ENCODE data around the gene RAB44.
A peak's percentile ranks its signal among the peaks of the same experiment; 100 is the strongest.

Gene RAB44

DNA sequence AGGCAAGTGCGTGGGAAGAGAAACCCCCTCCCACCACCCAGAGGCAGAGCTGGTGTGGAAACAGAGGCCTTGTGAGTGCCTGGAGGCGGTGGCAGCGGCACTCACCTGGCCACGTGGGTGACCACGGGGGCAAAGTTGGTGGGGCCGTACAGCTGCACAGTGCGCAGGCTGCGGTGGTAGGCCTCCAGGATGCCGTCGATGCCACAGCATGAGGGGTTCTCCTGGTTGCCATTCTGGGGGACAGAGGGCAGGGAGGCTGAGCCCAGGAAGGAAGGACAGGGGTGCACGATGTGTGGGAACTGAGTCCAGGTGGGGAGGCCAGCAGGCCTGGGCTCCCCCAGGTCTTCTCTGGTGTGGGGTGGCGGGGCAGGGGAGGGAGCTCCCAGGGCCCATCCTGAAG is 47.7 kb downstream of the RAB44 start:
- H3K9ac ChIP-seq (ENCODE audit: low read length): no peak overlapping the region
- H2BK5ac ChIP-seq (ENCODE audit: low read depth, low read length, poor library complexity, severe bottlenecking): no peak overlapping the region
- no peaks in the 10 kb centered on the region for H3K4me1 ChIP-seq (ENCODE audit: control insufficient read depth, insufficient read depth, low read depth, low read length)
- H2AK5ac ChIP-seq (ENCODE audit: low read length, severe bottlenecking): no peak overlapping the region
- no peak overlapping the region for H3K4me3 ChIP-seq (ENCODE audit: insufficient read depth in 1 of 2, low read depth in 1 of 2, low read length in 2 of 2)
- H3K4me2 ChIP-seq (ENCODE audit: low read length, poor library complexity, severe bottlenecking): no peak overlapping the region
- no peak overlapping the region for H3K27ac ChIP-seq (ENCODE audit: low read length, poor library complexity, severe bottlenecking)
- no peak overlapping the region for H2BK15ac ChIP-seq (ENCODE audit: low read depth, poor library complexity, severe bottlenecking)
- H3K18ac ChIP-seq (ENCODE audit: low read depth in 1 of 2, low read length in 2 of 2): no peak overlapping the region
- no peak overlapping the region for H2BK120ac ChIP-seq (ENCODE audit: low read depth, low read length)
- peaks cover 3% of the 10 kb centered on the region for H3K9me3 ChIP-seq (ENCODE audit: control insufficient read depth, low read length)
- no peak overlapping the region for H3K4ac ChIP-seq (ENCODE audit: low read depth in 1 of 2, low read length in 2 of 2)
- no peak overlapping the region for H3K14ac ChIP-seq (ENCODE audit: low read length in 2 of 2)
- no peak overlapping the region for H4K91ac ChIP-seq (ENCODE audit: low read length)
- H3K79me1 ChIP-seq (replicated peaks; ENCODE audit: low read length, poor library complexity, severe bottlenecking): no peaks in the 10 kb centered on the region
- H2BK12ac ChIP-seq (ENCODE audit: low read length in 2 of 2): no peak overlapping the region
- peaks cover 14 to 29% of the 10 kb centered on the region in 2 experiments for H3K27me3 ChIP-seq (ENCODE audit: control insufficient read depth in 1 of 2, insufficient read depth in 1 of 2, low read length in 2 of 2)
- no peak for DNase-seq
- 95% methylated on average over 12 of the region's 12 CpGs for WGBS
- H4K8ac ChIP-seq (ENCODE audit: low read length): no peak overlapping the region
- H3K36me3 ChIP-seq (ENCODE audit: control insufficient read depth in 1 of 2, insufficient read depth in 2 of 2, low read depth in 1 of 2, low read length in 2 of 2): no peaks in the 10 kb centered on the region
- H3K23ac ChIP-seq (ENCODE audit: low read length in 2 of 2): no peak overlapping the region
- no peak overlapping the region for H2AFZ ChIP-seq (ENCODE audit: low read depth, low read length)

DNA sequence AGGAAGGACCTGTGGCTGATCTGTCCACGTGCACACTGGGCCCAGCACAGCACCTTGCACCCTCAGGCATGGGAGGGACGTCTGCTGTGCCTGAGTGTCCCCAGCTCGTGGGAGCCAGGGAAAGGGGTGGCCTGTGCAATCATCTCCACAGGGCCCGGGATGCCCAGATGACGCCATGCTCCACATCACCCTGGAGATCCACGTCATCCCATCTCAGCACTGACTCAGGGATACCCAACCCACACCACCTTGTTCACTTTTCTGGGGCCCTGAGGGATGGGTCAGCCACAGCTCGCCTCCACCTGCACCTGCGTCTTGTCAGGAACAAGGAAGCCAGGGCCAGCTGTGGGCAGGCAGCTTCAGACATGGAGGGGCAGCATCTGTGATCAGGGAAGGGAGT is 48.2 kb downstream of the RAB44 start:
- no peak overlapping the region for H2BK15ac ChIP-seq (ENCODE audit: low read depth, poor library complexity, severe bottlenecking)
- H3K27me3 ChIP-seq (ENCODE audit: control insufficient read depth in 1 of 2, insufficient read depth in 1 of 2, low read length in 2 of 2): peaks cover 14 to 29% of the 10 kb centered on the region in 2 experiments
- no peak overlapping the region for H3K4me2 ChIP-seq (ENCODE audit: low read length, poor library complexity, severe bottlenecking)
- peaks cover 6% of the 10 kb centered on the region for H3K9me3 ChIP-seq (ENCODE audit: control insufficient read depth, low read length)
- WGBS: 79% methylated on average over 6 of the region's 8 CpGs
- H3K14ac ChIP-seq (ENCODE audit: low read length in 2 of 2): peak overlapping the region in 1 of 2 experiments; percentile 18
- no peaks in the 10 kb centered on the region for H3K4me1 ChIP-seq (ENCODE audit: control insufficient read depth, insufficient read depth, low read depth, low read length)
- no peak overlapping the region for H4K91ac ChIP-seq (ENCODE audit: low read length)
- no peaks in the 10 kb centered on the region for H3K36me3 ChIP-seq (ENCODE audit: control insufficient read depth in 1 of 2, insufficient read depth in 2 of 2, low read depth in 1 of 2, low read length in 2 of 2)
- H3K27ac ChIP-seq (ENCODE audit: low read length, poor library complexity, severe bottlenecking): no peak overlapping the region
- H3K23ac ChIP-seq (ENCODE audit: low read length in 2 of 2): no peak overlapping the region
- H2BK12ac ChIP-seq (ENCODE audit: low read length in 2 of 2): no peak overlapping the region
- H2AFZ ChIP-seq (ENCODE audit: low read depth, low read length): no peak overlapping the region
- H3K9ac ChIP-seq (ENCODE audit: low read length): no peak overlapping the region
- no peak overlapping the region for H3K4ac ChIP-seq (ENCODE audit: low read depth in 1 of 2, low read length in 2 of 2)
- no peak overlapping the region for H4K8ac ChIP-seq (ENCODE audit: low read length)
- H2AK5ac ChIP-seq (ENCODE audit: low read length, severe bottlenecking): no peak overlapping the region
- H2BK5ac ChIP-seq (ENCODE audit: low read depth, low read length, poor library complexity, severe bottlenecking): no peak overlapping the region
- no peak overlapping the region for H3K4me3 ChIP-seq (ENCODE audit: insufficient read depth in 1 of 2, low read depth in 1 of 2, low read length in 2 of 2)
- no peaks in the 10 kb centered on the region for H3K79me1 ChIP-seq (replicated peaks; ENCODE audit: low read length, poor library complexity, severe bottlenecking)
- H3K18ac ChIP-seq (ENCODE audit: low read depth in 1 of 2, low read length in 2 of 2): no peak overlapping the region
- DNase-seq: no peak
- H2BK120ac ChIP-seq (ENCODE audit: low read depth, low read length): no peak overlapping the region

DNA sequence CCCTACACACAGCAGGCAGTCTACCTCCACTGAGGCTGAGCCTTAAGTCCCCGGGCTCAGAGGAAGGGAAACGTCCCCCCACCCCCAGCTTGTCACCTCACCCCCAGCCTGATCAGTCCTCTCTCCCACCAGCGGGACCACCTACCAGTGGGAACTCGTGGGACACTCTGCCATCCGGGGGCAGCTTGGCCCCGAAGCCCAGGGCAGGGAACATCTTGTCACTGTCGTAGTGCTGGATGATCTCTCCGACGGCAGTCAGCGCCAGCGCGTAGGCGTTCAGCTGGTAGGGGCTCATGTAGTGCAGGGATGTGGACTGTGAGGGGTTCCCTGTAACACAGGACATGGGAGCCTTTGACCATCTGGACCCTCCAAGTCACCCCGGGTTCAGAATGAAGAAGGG is 48.6 kb downstream of the RAB44 start:
- H3K27ac ChIP-seq (ENCODE audit: low read length, poor library complexity, severe bottlenecking): no peak overlapping the region
- no peak overlapping the region for H4K8ac ChIP-seq (ENCODE audit: low read length)
- DNase-seq: no peak
- H4K91ac ChIP-seq (ENCODE audit: low read length): no peak overlapping the region
- H3K4ac ChIP-seq (ENCODE audit: low read depth in 1 of 2, low read length in 2 of 2): no peak overlapping the region
- peaks cover 6% of the 10 kb centered on the region for H3K9me3 ChIP-seq (ENCODE audit: control insufficient read depth, low read length)
- H2AK5ac ChIP-seq (ENCODE audit: low read length, severe bottlenecking): no peak overlapping the region
- no peaks in the 10 kb centered on the region for H3K79me1 ChIP-seq (replicated peaks; ENCODE audit: low read length, poor library complexity, severe bottlenecking)
- H3K18ac ChIP-seq (ENCODE audit: low read depth in 1 of 2, low read length in 2 of 2): no peak overlapping the region
- H2BK5ac ChIP-seq (ENCODE audit: low read depth, low read length, poor library complexity, severe bottlenecking): no peak overlapping the region
- H3K27me3 ChIP-seq (ENCODE audit: control insufficient read depth in 1 of 2, insufficient read depth in 1 of 2, low read length in 2 of 2): peaks cover 14 to 29% of the 10 kb centered on the region in 2 experiments
- no peak overlapping the region for H3K14ac ChIP-seq (ENCODE audit: low read length in 2 of 2)
- H3K4me2 ChIP-seq (ENCODE audit: low read length, poor library complexity, severe bottlenecking): no peak overlapping the region
- WGBS: 91% methylated on average over 14 of the region's 14 CpGs
- no peaks in the 10 kb centered on the region for H3K4me1 ChIP-seq (ENCODE audit: control insufficient read depth, insufficient read depth, low read depth, low read length)
- no peak overlapping the region for H3K23ac ChIP-seq (ENCODE audit: low read length in 2 of 2)
- H3K36me3 ChIP-seq (ENCODE audit: control insufficient read depth in 1 of 2, insufficient read depth in 2 of 2, low read depth in 1 of 2, low read length in 2 of 2): no peaks in the 10 kb centered on the region
- no peak overlapping the region for H2BK120ac ChIP-seq (ENCODE audit: low read depth, low read length)
- no peak overlapping the region for H2AFZ ChIP-seq (ENCODE audit: low read depth, low read length)
- no peak overlapping the region for H3K9ac ChIP-seq (ENCODE audit: low read length)
- no peak overlapping the region for H2BK12ac ChIP-seq (ENCODE audit: low read length in 2 of 2)
- H3K4me3 ChIP-seq (ENCODE audit: insufficient read depth in 1 of 2, low read depth in 1 of 2, low read length in 2 of 2): no peak overlapping the region
- H2BK15ac ChIP-seq (ENCODE audit: low read depth, poor library complexity, severe bottlenecking): no peak overlapping the region

DNA sequence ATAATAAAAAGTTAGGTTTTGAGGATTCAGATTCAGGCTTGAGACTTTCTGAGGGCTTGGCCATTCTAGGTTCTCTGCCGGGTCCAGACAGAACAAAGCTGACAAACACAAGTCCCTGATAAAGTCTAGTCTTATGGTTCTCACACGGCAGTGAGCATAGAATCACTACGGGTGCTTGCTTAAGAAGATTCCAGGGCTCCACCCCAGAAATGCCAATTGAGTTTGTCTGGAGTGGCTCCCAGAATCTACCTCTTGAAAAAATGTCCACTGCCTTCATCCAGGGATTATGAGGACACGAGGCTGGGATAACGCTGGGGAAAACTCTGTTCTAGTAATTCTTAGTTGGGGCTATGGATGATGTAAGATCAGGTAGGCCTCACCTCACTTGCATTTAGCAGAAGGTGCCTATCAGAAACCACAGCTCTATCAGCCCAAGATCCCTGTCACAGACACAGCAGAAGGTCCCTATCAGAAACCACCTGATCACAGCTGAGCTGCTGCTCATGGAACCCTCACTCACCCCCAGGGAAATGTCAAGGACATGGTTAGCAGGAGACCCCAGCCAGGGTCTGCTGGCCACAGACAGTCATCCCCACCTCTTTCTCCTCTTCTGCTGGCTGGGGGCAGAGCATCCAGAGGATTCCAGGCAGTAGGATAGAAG is 52.3 kb downstream of the RAB44 start:
- WGBS: 95% methylated on average over 3 of the region's 5 CpGs
- Histone ChIP-seq H3K18ac (ENCODE audit: low read depth in 1 of 2, low read length in 2 of 2) (no peak overlapping the region), H2AFZ (ENCODE audit: low read depth, low read length) (no peak overlapping the region), H3K27me3 (ENCODE audit: control insufficient read depth in 1 of 2, insufficient read depth in 1 of 2, low read length in 2 of 2) (peaks cover 14 to 25% of the 10 kb centered on the region in 2 experiments), H2AK5ac (ENCODE audit: low read length, severe bottlenecking) (no peak overlapping the region), H3K9ac (ENCODE audit: low read length) (no peak overlapping the region), H3K14ac (ENCODE audit: low read length in 2 of 2) (no peak overlapping the region), H3K36me3 (ENCODE audit: control insufficient read depth in 1 of 2, insufficient read depth in 2 of 2, low read depth in 1 of 2, low read length in 2 of 2) (no peaks in the 10 kb centered on the region), H3K4ac (ENCODE audit: low read depth in 1 of 2, low read length in 2 of 2) (no peak overlapping the region), H3K23ac (ENCODE audit: low read length in 2 of 2) (no peak overlapping the region), H3K4me2 (ENCODE audit: low read length, poor library complexity, severe bottlenecking) (no peak overlapping the region), H2BK120ac (ENCODE audit: low read depth, low read length) (no peak overlapping the region), H3K4me3 (ENCODE audit: insufficient read depth in 1 of 2, low read depth in 1 of 2, low read length in 2 of 2) (no peak overlapping the region), H2BK12ac (ENCODE audit: low read length in 2 of 2) (no peak overlapping the region), H3K79me1 (replicated peaks; ENCODE audit: low read length, poor library complexity, severe bottlenecking) (no peaks in the 10 kb centered on the region), H2BK5ac (ENCODE audit: low read depth, low read length, poor library complexity, severe bottlenecking) (no peak overlapping the region), H2BK15ac (ENCODE audit: low read depth, poor library complexity, severe bottlenecking) (no peak overlapping the region), H3K4me1 (ENCODE audit: control insufficient read depth, insufficient read depth, low read depth, low read length) (peaks cover 8% of the 10 kb centered on the region), H4K8ac (ENCODE audit: low read length) (no peak overlapping the region), H4K91ac (ENCODE audit: low read length) (no peak overlapping the region), H3K27ac (ENCODE audit: low read length, poor library complexity, severe bottlenecking) (no peak overlapping the region), H3K9me3 (ENCODE audit: control insufficient read depth, low read length) (peaks cover 6% of the 10 kb centered on the region)
- DNase-seq: no peak

Data from mesenchymal stem cell (in vitro differentiated cells and primary cell).